GM18502 (cell line): ENCODE data around the gene CEP250.
"Not testable (repeated sequence)": the region's sequence is repeated elsewhere in the genome, so short reads cannot be mapped to it uniquely, and the experiment has no call there.

ENCODE experiments used
- ATAC-seq: cut with Tn5 transposase; IDR thresholded peaks from one replicate; pipeline ENCODE4 v1.9.1; 2021; ENCODE audit warnings: mild to moderate bottlenecking; ENCODE audit not compliant: unreplicated experiment, poor library complexity

CEP250 gene

GRCh38 chr20:35454881-35455609, at the start of gene CEP250:
TSS of gene CEP250 (plus strand) at chr20:35455598. CDS start at chr20:35462368, 6,770 bp downstream.
- ATAC-seq, result peak; percentile 91

GRCh38 chr20:35405775-35406174, 49.6 kb upstream of the CEP250 start:
- ATAC-seq, result no peak

- ATAC-seq, result no peak
Measured at GRCh38 chr20:35408270-35408669, 47.1 kb upstream of the CEP250 start.

GRCh38 chr20:35409542-35409941, 45.9 kb upstream of the CEP250 start:
- ATAC-seq, result no peak

- no peak for ATAC-seq
Measured at GRCh38 chr20:35410613-35411012, 44.8 kb upstream of the CEP250 start.

- ATAC-seq, result no peak
Measured at GRCh38 chr20:35421322-35421721, 34.1 kb upstream of the CEP250 start.

GRCh38 chr20:35431621-35432429, 23.6 kb upstream of the CEP250 start:
- ATAC-seq, result no peak

GRCh38 chr20:35432430-35432735, 23.0 kb upstream of the CEP250 start:
- no peak for ATAC-seq

GRCh38 chr20:35433337-35433736, 22.1 kb upstream of the CEP250 start:
- no peak for ATAC-seq

- no peak for ATAC-seq
Measured at GRCh38 chr20:35434085-35435005, 21.1 kb upstream of the CEP250 start.

- no peak for ATAC-seq
Measured at GRCh38 chr20:35436177-35436573, 19.2 kb upstream of the CEP250 start.

GRCh38 chr20:35437599-35437998, 17.8 kb upstream of the CEP250 start:
- no peak for ATAC-seq

GRCh38 chr20:35443003-35443402, 12.4 kb upstream of the CEP250 start:
- ATAC-seq, result no peak

GRCh38 chr20:35444226-35444625, 11.2 kb upstream of the CEP250 start:
- no peak for ATAC-seq

GRCh38 chr20:35446356-35447078, 8.9 kb upstream of the CEP250 start:
- ATAC-seq, result no peak

- peak; percentile 73 for ATAC-seq
Measured at GRCh38 chr20:35447082-35447789, 8.2 kb upstream of the CEP250 start.

GRCh38 chr20:35448788-35449373, 6.5 kb upstream of the CEP250 start:
- no peak for ATAC-seq

- not testable (repeated sequence) for ATAC-seq
Measured at GRCh38 chr20:35449855-35450254, 5.5 kb upstream of the CEP250 start.

- ATAC-seq, result no peak
Measured at GRCh38 chr20:35451295-35451694, 4.1 kb upstream of the CEP250 start.
